Cardiac muscle cell (in vitro differentiated cells and primary cell): ENCODE measurements around the gene TOMM70. TPM values are rescaled to one million over a fixed set of nuclear protein-coding genes. Genes with fewer than 3 reads are reported as not detected.
A peak's percentile ranks its signal among the peaks of the same experiment; 100 is the strongest.

Experiments used
- DNase-seq, 2 donors: peaks; one replicate each; pipeline versions ENCODE4 v3.0.0 to v3.0.0-alpha.2; 2010 to 2017; ENCODE audit warnings: low read depth in 1 of 2, low spot score in 1 of 2
- H3K27ac ChIP-seq: fragments of 200-600 bp; sonication (generic); 2 replicates; pipeline ENCODE4 v1.5.1; 2016
- H3K27me3 ChIP-seq: fragments of 200-600 bp; sonication (generic); 2 replicates; pipeline ENCODE4 v1.6.0; 2016; ENCODE audit warnings: control low read depth
- H3K36me3 ChIP-seq: fragments of 200-600 bp; sonication (generic); 2 replicates; pipeline ENCODE4 v1.5.1; 2016; ENCODE audit warnings: control low read depth
- H3K4me1 ChIP-seq: fragments of 200-600 bp; sonication (generic); 2 replicates; pipeline ENCODE4 v1.8.1; 2017; ENCODE audit warnings: low read depth, mild to moderate bottlenecking, mixed run types
- H3K4me3 ChIP-seq: fragments of 200-600 bp; sonication (generic); 2 replicates; pipeline ENCODE4 v1.5.1; 2016; ENCODE audit warnings: mild to moderate bottlenecking
- H3K9me3 ChIP-seq: fragments of 200-600 bp; sonication (generic); 2 replicates; pipeline ENCODE4 v1.5.1; 2017; ENCODE audit warnings: low read depth, mild to moderate bottlenecking, control low read depth
- polyA plus RNA-seq: library from polyadenylated mRNA; unstranded; fragments of >200 nt; fragmentation: Nextera tagmentation; extraction: Ambion mirVana; gene quantifications from 2 replicates; pipeline ENCODE4 v1.2.1, GENCODE V29; 2016
- total RNA-seq: library from RNA; depleted of rRNA; stranded (reverse); fragments of >200 nt; gene quantifications from 2 replicates; pipeline ENCODE4 v1.2.3, GENCODE V29; 2016
- TF ChIP-seq, protein P1 (sequence below): IDR thresholded peaks from 2 replicates; pipeline ENCODE4 v1.5.1; 2012; ENCODE audit warnings: low read depth, mild to moderate bottlenecking, low read length

Gene TOMM70
- total and polyA plus RNA-seq, 2 experiments from 2014 or later = 34.3 to 43.5 TPM

DNA sequence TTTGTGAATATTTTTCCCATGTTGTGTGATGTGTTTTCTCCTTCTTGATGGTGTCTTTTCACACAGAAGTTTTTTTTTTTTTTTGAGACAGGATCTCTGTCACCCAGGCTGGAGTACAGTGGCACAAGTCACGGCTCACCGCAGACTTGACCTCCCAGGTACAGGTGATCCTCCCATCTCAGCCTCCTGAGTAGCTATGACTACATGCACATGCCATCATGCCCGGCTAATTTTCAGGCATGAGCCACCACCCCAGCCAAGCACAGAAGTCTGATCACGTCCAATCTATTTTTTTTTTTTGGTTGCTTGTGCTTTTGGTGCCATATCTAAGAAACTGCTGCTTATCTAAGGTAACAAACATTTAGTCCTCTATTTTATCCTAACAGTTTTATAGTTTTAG, 24.6 kb downstream of the TOMM70 start:
- Histone ChIP-seq H3K36me3 (peaks cover 59% of the 10 kb centered on the region), H3K4me1 (no peaks in the 10 kb centered on the region), H3K4me3 (no peak overlapping the region), H3K27me3 (no peaks in the 10 kb centered on the region), H3K9me3 (no peaks in the 10 kb centered on the region), H3K27ac (no peak overlapping the region)
- no peak for DNase-seq
- TF ChIP-seq, protein P1, sequence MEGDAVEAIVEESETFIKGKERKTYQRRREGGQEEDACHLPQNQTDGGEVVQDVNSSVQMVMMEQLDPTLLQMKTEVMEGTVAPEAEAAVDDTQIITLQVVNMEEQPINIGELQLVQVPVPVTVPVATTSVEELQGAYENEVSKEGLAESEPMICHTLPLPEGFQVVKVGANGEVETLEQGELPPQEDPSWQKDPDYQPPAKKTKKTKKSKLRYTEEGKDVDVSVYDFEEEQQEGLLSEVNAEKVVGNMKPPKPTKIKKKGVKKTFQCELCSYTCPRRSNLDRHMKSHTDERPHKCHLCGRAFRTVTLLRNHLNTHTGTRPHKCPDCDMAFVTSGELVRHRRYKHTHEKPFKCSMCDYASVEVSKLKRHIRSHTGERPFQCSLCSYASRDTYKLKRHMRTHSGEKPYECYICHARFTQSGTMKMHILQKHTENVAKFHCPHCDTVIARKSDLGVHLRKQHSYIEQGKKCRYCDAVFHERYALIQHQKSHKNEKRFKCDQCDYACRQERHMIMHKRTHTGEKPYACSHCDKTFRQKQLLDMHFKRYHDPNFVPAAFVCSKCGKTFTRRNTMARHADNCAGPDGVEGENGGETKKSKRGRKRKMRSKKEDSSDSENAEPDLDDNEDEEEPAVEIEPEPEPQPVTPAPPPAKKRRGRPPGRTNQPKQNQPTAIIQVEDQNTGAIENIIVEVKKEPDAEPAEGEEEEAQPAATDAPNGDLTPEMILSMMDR = no peak

DNA sequence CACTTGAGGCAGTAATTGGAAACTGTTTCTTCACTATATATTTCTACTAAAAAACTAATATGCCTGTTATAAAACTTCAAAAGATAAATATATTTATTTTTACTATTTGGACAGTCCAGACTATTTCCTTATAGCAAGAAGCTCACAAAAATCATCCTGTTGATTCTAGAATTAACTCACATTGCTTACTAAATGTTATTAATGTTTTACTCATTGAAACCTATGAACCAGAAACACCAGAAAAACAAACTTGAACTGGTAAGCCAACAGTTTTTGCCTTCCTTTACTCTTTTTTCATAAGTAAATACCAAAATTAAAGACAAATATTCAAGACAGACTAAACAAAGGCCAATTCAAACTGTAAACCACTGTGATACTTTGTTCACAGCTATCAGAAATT, 26.4 kb downstream of the TOMM70 start:
- Histone ChIP-seq H3K4me1 (no peaks in the 10 kb centered on the region), H3K9me3 (no peaks in the 10 kb centered on the region), H3K27ac (no peak overlapping the region), H3K27me3 (no peaks in the 10 kb centered on the region), H3K4me3 (no peak overlapping the region), H3K36me3 (peaks cover 53% of the 10 kb centered on the region)
- TF ChIP-seq, protein P1 = no peak
- no peak for DNase-seq

DNA sequence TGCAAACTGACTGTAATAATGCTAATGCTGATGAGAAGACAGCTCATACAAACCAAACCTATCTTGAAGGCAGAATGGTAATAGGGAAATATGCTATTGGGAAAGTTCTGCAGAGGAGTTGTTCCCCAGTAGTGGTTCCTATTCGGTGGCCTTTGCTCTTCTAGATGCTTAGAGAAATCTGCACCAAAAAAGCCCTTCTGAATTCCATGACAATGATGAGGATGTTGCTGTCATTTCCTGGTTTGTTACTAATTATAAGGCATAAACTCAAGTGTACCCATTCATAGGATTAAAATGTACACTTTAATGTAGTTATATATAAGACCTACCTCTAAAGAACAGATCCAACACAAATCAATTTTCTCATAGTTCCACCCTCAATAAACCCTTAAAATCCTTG, 30.1 kb downstream of the TOMM70 start:
- Histone ChIP-seq H3K27ac (no peak overlapping the region), H3K27me3 (no peaks in the 10 kb centered on the region), H3K4me1 (no peaks in the 10 kb centered on the region), H3K36me3 (peaks cover 61% of the 10 kb centered on the region), H3K4me3 (no peak overlapping the region), H3K9me3 (no peaks in the 10 kb centered on the region)
- DNase-seq = no peak
- TF ChIP-seq, protein P1 = no peak

DNA sequence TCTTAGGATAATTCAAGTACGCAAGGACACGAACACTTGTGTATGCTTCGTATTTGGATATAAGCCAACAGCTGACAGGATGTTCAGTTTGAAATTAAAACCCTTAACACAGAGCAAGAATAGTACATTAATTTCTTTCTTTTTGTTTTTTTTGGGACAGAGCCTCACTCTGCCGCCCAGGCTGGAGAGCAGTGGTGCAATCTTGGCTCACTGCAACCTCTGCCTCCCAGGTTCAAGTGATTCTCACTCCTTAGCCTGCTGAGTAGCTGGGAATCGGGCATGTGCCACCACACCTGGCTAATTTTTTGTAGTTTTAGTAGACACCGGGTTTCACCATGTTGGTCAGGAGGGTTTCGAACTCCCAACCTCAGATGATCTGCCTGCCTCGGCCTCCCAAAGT, 32.4 kb downstream of the TOMM70 start:
- no peaks in the 10 kb centered on the region for H3K4me1 ChIP-seq
- DNase-seq = peak in 1 of 2 donors; percentile 16
- H3K9me3 ChIP-seq = no peaks in the 10 kb centered on the region
- H3K4me3 ChIP-seq = no peak overlapping the region
- H3K27me3 ChIP-seq = no peaks in the 10 kb centered on the region
- no peak overlapping the region for H3K27ac ChIP-seq
- TF ChIP-seq, protein P1 = no peak
- peaks cover 75% of the 10 kb centered on the region for H3K36me3 ChIP-seq

DNA sequence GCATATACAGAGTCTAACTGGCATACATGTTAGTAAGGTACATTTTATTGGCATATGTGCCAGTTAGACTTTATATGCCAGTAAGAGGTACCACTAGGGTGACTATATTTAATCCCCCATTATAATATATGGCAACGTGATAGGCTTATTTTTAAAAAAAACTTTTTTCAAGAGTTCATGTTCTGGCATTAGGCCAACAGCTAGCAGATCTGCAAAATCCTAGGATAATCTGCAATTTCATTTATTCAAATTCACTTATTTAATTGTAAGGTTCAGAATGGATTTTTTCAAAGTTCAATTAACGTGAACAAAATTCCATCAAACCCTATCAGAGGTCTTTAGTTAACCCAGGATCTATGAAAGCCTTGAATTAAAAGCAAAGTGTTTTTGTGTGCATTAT, 34.5 kb downstream of the TOMM70 start:
- Histone ChIP-seq H3K4me3 (no peak overlapping the region), H3K27ac (no peak overlapping the region), H3K27me3 (no peaks in the 10 kb centered on the region), H3K36me3 (peaks cover 69% of the 10 kb centered on the region), H3K4me1 (no peaks in the 10 kb centered on the region), H3K9me3 (no peaks in the 10 kb centered on the region)
- no peak for DNase-seq
- TF ChIP-seq, protein P1 = no peak

DNA sequence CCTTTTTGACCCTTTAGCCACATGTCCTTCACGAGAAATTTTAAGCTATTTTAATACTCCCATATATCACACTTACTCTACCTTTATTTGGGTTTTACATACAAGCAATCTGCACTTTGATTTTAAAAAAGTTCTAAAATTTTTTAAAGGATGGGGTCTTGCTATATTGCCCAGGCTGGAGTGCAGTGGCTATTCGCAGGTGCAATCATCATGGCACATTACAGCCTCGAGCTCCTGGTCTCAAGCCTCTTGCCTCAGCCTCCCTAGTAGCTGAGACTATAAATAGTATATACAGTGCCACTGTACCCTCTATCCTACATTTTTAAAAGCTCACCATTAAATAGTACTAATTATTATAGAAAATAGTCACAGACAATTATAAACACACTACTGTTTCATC, 36.5 kb downstream of the TOMM70 start:
- Histone ChIP-seq H3K27me3 (no peaks in the 10 kb centered on the region), H3K27ac (no peak overlapping the region), H3K9me3 (no peaks in the 10 kb centered on the region), H3K36me3 (peaks cover 57% of the 10 kb centered on the region), H3K4me1 (no peaks in the 10 kb centered on the region), H3K4me3 (no peak overlapping the region)
- TF ChIP-seq, protein P1 = no peak
- DNase-seq = no peak
